Hepatocyte (in vitro differentiated cells): ENCODE results near the gene MAGEB2.

Experiments
- EZH2 ChIP-seq: fragments of 200-600 bp; sonication (generic); IDR thresholded peaks from 2 replicates; pipeline ENCODE4 v1.6.1; 2016; ENCODE audit warnings: antibody characterized with exemption, mild to moderate bottlenecking, borderline replicate concordance
- TF ChIP-seq, protein P1 (sequence below): fragments of 200-600 bp; sonication (generic); IDR thresholded peaks from 2 replicates; pipeline ENCODE4 v1.5.1; 2016; ENCODE audit warnings: antibody characterized with exemption, mild to moderate bottlenecking; ENCODE audit not compliant: poor library complexity

DNA sequence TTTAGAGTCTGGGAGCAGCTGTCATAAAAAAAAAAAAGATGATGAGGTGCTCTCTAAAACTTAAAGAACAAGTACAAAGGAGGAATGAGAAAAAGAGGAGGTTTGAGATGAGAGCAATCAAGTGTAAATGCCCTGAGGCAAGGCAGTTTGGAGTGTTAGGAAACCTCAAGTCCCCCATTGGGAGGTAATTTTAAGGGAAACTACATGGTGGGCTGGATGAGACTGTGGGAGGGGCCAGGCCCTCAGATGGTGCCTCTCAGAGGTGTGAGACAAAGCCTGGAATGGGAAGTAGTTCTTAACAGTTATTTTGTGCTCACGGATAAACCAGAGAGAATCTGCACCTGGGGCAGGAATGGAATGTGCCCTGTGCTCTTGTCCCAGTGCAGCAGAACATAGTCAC, 13.2 kb downstream of the MAGEB2 start:
- TF ChIP-seq, protein P1, sequence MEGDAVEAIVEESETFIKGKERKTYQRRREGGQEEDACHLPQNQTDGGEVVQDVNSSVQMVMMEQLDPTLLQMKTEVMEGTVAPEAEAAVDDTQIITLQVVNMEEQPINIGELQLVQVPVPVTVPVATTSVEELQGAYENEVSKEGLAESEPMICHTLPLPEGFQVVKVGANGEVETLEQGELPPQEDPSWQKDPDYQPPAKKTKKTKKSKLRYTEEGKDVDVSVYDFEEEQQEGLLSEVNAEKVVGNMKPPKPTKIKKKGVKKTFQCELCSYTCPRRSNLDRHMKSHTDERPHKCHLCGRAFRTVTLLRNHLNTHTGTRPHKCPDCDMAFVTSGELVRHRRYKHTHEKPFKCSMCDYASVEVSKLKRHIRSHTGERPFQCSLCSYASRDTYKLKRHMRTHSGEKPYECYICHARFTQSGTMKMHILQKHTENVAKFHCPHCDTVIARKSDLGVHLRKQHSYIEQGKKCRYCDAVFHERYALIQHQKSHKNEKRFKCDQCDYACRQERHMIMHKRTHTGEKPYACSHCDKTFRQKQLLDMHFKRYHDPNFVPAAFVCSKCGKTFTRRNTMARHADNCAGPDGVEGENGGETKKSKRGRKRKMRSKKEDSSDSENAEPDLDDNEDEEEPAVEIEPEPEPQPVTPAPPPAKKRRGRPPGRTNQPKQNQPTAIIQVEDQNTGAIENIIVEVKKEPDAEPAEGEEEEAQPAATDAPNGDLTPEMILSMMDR = no peak
- TF ChIP-seq EZH2 = no peak
